WTC11 (cell line): ENCODE measurements around the gene CD37. TPM values are rescaled to one million over a fixed set of nuclear protein-coding genes. Genes with fewer than 3 reads are reported as not detected.

Experiments
- ATAC-seq: fragments of 200-7000 bp; cut with Tn5 transposase; 2 replicates; pipeline ENCODE4 v1.10.0; 2021; ENCODE audit warnings: mild to moderate bottlenecking, moderate library complexity
- CTCF ChIA-PET: fragments of 300-600 bp; sonication (Branson Sonifier 250); formaldehyde crosslinking; loops from one replicate; lab custom pipeline; 2021; ENCODE audit warnings: antibody characterized with exemption; lab: Charles Lee
- POLR2A ChIA-PET: fragments of 350-600 bp; sonication (Branson Sonifier 250); formaldehyde crosslinking; loops from one replicate; lab custom pipeline; 2021; ENCODE audit warnings: antibody characterized with exemption; lab: Charles Lee
- DNase-seq: peaks from one replicate; pipeline ENCODE4 v3.0.0; 2021; ENCODE audit warnings: low spot score
- H3K27ac Mint-ChIP-seq: 2 replicates; pipeline ENCODE4 v1.8.0; 2021; ENCODE audit warnings: mixed read lengths
- H3K27me3 Mint-ChIP-seq: 2 replicates; pipeline ENCODE4 v1.8.0; 2021; ENCODE audit warnings: low read depth, mild to moderate bottlenecking, moderate library complexity, mixed read lengths
- H3K36me3 Mint-ChIP-seq: 2 replicates; pipeline ENCODE4 v1.8.0; 2021; ENCODE audit warnings: mixed read lengths
- H3K4me1 Mint-ChIP-seq: 2 replicates; pipeline ENCODE4 v1.8.0; 2022; ENCODE audit warnings: mixed read lengths
- H3K4me3 Mint-ChIP-seq: 2 replicates; pipeline ENCODE4 v1.8.0; 2021; ENCODE audit warnings: mild to moderate bottlenecking, moderate library complexity, mixed read lengths
- H3K9me3 Mint-ChIP-seq: 2 replicates; pipeline ENCODE4 v1.8.0; 2021; ENCODE audit warnings: mixed read lengths
- ELF4 ChIP-seq: sonication (generic); formaldehyde crosslinking; IDR thresholded peaks from 2 replicates; pipeline ENCODE4 v1.8.1; 2022; ENCODE audit warnings: low read depth, mild to moderate bottlenecking, moderate library complexity, missing genetic modification reagents
- FOXJ3 ChIP-seq: sonication (generic); formaldehyde crosslinking; IDR thresholded peaks from 2 replicates; pipeline ENCODE4 v1.9.0; 2021; ENCODE audit warnings: missing genetic modification reagents, mild to moderate bottlenecking, borderline replicate concordance
- GABPB1 ChIP-seq: sonication (generic); formaldehyde crosslinking; IDR thresholded peaks from 2 replicates; pipeline ENCODE4 v1.8.1; 2023; ENCODE audit warnings: mild to moderate bottlenecking, missing genetic modification reagents
- KAT7 ChIP-seq: sonication (generic); formaldehyde crosslinking; IDR thresholded peaks from 2 replicates; pipeline ENCODE4 v1.8.1; 2023; ENCODE audit warnings: missing genetic modification reagents, mild to moderate bottlenecking, borderline replicate concordance
- MXD4 ChIP-seq: fragments of 250-450 bp; sonication (Bioruptor Pico); IDR thresholded peaks from 2 replicates; pipeline ENCODE4 v1.8.0; 2021; ENCODE audit warnings: mild to moderate bottlenecking, moderate library complexity, borderline replicate concordance
- MYBL2 ChIP-seq: sonication (generic); formaldehyde crosslinking; IDR thresholded peaks from 2 replicates; pipeline ENCODE4 v1.8.1; 2023; ENCODE audit warnings: mild to moderate bottlenecking, moderate library complexity, missing genetic modification reagents
- SP1 ChIP-seq: sonication (generic); formaldehyde crosslinking; conservative IDR thresholded peaks from 2 replicates; pipeline ENCODE4 v1.8.1; 2022; ENCODE audit warnings: missing genetic modification reagents
- TEAD1 ChIP-seq: sonication (generic); formaldehyde crosslinking; IDR thresholded peaks from 2 replicates; pipeline ENCODE4 v1.8.0; 2022; ENCODE audit warnings: mild to moderate bottlenecking, missing genetic modification reagents
- ZNF317 ChIP-seq: sonication (generic); formaldehyde crosslinking; IDR thresholded peaks from 2 replicates; pipeline ENCODE4 v1.8.1; 2023; ENCODE audit warnings: low read depth, mild to moderate bottlenecking, moderate library complexity, missing genetic modification reagents, borderline replicate concordance
- ZNF423 ChIP-seq: fragments of 250-450 bp; sonication (Bioruptor Pico); IDR thresholded peaks from 2 replicates; pipeline ENCODE4 v2.1.2; 2022; ENCODE audit warnings: mild to moderate bottlenecking, moderate library complexity
- total RNA-seq: library from RNA; stranded (reverse); gene quantifications from 3 replicates; pipeline ENCODE4 v1.2.3, GENCODE V29; 2021
- TF ChIP-seq, protein P1 (sequence below): sonication (generic); formaldehyde crosslinking; IDR thresholded peaks from 2 replicates; pipeline ENCODE4 v1.8.1; 2023; ENCODE audit warnings: mild to moderate bottlenecking, missing genetic modification reagents
- TF ChIP-seq, protein P2 (sequence below): sonication (generic); formaldehyde crosslinking; IDR thresholded peaks from 2 replicates; pipeline ENCODE4 v1.8.0; 2023; ENCODE audit warnings: missing genetic modification reagents
- TF ChIP-seq, protein P3 (sequence below): fragments of 250-450 bp; sonication (Bioruptor Pico); IDR thresholded peaks from 2 replicates; pipeline ENCODE4 v1.9.0; 2021; ENCODE audit warnings: mild to moderate bottlenecking
- TF ChIP-seq, protein P4 (sequence below): sonication (generic); formaldehyde crosslinking; IDR thresholded peaks from 2 replicates; pipeline ENCODE4 v1.8.1; 2023; ENCODE audit warnings: mild to moderate bottlenecking, moderate library complexity, missing genetic modification reagents
- TF ChIP-seq, protein P5 (sequence below): sonication (generic); formaldehyde crosslinking; conservative IDR thresholded peaks from 2 replicates; pipeline ENCODE4 v1.8.1; 2022; ENCODE audit warnings: mild to moderate bottlenecking, missing genetic modification reagents
- TF ChIP-seq, protein P6 (sequence below): fragments of 250-450 bp; sonication (Bioruptor Pico); IDR thresholded peaks from 2 replicates; pipeline ENCODE4 v1.9.0; 2021; ENCODE audit warnings: moderate library complexity, mild to moderate bottlenecking, inconsistent platforms, borderline replicate concordance
- TF ChIP-seq, protein P7 (sequence below): fragments of 200-600 bp; IDR thresholded peaks from 2 replicates; pipeline ENCODE4 v1.8.0; 2022; ENCODE audit warnings: antibody characterized with exemption
- TF ChIP-seq, protein P8 (sequence below): sonication (generic); formaldehyde crosslinking; IDR thresholded peaks from 2 replicates; pipeline ENCODE4 v1.8.1; 2023; ENCODE audit warnings: mild to moderate bottlenecking, missing genetic modification reagents, borderline replicate concordance
- TF ChIP-seq, protein P9 (sequence below): sonication (generic); formaldehyde crosslinking; IDR thresholded peaks from 2 replicates; pipeline ENCODE4 v1.8.0; 2022; ENCODE audit warnings: mild to moderate bottlenecking, missing genetic modification reagents

The CD37 gene
- total RNA-seq, 1 experiment from 2014 or later = 1.6 TPM

DNA sequence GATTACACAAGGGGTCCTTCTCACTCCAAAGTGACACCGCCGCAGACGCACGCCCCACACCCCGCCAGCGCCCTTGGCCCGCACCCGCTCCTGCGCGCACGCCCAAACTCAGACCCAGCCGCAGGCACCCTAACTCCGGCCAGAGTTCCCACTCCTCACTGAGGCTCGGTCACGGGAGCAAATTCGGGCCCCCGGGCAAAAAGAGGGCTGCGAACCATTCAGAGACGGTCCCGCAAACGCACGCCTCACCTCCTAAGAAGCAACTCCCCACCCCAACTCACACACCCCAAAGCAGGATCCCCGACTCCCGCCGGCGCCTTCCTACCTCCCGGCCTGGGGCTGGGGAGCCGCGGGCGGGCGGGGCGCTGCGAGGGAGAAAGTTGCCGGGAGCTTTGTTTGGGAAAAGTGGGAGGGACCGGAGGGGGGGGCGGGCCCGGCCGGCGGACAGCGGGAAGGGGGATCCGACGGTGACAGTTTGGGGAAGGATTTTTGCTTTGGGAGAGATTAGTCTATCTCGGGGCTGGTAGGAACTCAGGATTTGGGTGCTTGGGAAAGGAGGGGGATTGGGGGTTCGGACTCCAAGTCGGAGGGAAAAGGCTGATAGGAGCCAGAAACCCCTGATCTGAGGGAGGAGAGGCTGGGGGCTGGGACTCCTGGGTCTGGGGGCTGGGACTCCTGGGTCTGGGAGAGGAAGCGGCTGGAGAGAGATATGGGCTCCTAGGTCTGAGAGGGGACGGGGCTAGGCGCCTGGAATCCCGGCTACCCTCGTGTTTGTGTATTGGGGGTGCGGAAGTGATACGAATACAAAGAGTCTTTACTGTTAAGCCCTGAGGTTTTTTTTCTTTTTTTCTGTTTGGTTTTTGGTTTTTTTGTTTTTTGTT is 27.1 kb downstream of the CD37 start, which contains the start of gene TEAD2:
Gene TEAD2 (minus strand): TSS at position 369 of the 881 bp plus-strand sequence. CDS start 2,341 bp downstream, outside the sequence.
- POLR2A ChIA-PET = interaction anchor here (0.5 to 1.9 kb wide), 9 partner anchors 17 to 89 kb away, joined by 3 to 12 read pairs (median 3); partner anchors contain the start of genes GFY and PIH1D1
- DNase-seq (peak; percentile 84), ATAC-seq (no peak)
- H3K27me3 Mint-ChIP-seq = peaks cover 5% of the 10 kb centered on the region
- H3K27ac Mint-ChIP-seq = peak within 1 kb of the TSS; percentile 82
- CTCF ChIA-PET = interaction anchor here (0.6 to 2.9 kb wide), 41 partner anchors 10 to 404 kb away, joined by 3 to 17 read pairs (median 4); partner anchors contain the start of genes ALDH16A1, GYS1, PIH1D1 and RUVBL2
- H3K4me3 Mint-ChIP-seq = no peak within 1 kb of the TSS
- peaks cover 19% of the 10 kb centered on the region for H3K36me3 Mint-ChIP-seq
- H3K9me3 Mint-ChIP-seq = no peaks in the 10 kb centered on the region
- TF ChIP-seq, protein P1, sequence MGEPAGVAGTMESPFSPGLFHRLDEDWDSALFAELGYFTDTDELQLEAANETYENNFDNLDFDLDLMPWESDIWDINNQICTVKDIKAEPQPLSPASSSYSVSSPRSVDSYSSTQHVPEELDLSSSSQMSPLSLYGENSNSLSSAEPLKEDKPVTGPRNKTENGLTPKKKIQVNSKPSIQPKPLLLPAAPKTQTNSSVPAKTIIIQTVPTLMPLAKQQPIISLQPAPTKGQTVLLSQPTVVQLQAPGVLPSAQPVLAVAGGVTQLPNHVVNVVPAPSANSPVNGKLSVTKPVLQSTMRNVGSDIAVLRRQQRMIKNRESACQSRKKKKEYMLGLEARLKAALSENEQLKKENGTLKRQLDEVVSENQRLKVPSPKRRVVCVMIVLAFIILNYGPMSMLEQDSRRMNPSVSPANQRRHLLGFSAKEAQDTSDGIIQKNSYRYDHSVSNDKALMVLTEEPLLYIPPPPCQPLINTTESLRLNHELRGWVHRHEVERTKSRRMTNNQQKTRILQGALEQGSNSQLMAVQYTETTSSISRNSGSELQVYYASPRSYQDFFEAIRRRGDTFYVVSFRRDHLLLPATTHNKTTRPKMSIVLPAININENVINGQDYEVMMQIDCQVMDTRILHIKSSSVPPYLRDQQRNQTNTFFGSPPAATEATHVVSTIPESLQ (CRISPR knock-in tag) = no peak
- TF ChIP-seq, protein P2, sequence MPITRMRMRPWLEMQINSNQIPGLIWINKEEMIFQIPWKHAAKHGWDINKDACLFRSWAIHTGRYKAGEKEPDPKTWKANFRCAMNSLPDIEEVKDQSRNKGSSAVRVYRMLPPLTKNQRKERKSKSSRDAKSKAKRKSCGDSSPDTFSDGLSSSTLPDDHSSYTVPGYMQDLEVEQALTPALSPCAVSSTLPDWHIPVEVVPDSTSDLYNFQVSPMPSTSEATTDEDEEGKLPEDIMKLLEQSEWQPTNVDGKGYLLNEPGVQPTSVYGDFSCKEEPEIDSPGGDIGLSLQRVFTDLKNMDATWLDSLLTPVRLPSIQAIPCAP (CRISPR knock-in tag) = no peak
- no peak for TF ChIP-seq MYBL2 (CRISPR knock-in tag)
- peak; percentile 55 for TF ChIP-seq SP1
- TF ChIP-seq, protein P3, sequence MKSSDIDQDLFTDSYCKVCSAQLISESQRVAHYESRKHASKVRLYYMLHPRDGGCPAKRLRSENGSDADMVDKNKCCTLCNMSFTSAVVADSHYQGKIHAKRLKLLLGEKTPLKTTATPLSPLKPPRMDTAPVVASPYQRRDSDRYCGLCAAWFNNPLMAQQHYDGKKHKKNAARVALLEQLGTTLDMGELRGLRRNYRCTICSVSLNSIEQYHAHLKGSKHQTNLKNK (CRISPR knock-in tag) = no peak
- peak; percentile 64; the same call in 1 of the 2 replicates for TF ChIP-seq TEAD1 (CRISPR knock-in tag)
- no peak for TF ChIP-seq FOXJ3 (CRISPR knock-in tag)
- 0 out of 2 replicates have a peak, but pooled peaks have one; percentile 16 for TF ChIP-seq KAT7
- TF ChIP-seq, protein P4, sequence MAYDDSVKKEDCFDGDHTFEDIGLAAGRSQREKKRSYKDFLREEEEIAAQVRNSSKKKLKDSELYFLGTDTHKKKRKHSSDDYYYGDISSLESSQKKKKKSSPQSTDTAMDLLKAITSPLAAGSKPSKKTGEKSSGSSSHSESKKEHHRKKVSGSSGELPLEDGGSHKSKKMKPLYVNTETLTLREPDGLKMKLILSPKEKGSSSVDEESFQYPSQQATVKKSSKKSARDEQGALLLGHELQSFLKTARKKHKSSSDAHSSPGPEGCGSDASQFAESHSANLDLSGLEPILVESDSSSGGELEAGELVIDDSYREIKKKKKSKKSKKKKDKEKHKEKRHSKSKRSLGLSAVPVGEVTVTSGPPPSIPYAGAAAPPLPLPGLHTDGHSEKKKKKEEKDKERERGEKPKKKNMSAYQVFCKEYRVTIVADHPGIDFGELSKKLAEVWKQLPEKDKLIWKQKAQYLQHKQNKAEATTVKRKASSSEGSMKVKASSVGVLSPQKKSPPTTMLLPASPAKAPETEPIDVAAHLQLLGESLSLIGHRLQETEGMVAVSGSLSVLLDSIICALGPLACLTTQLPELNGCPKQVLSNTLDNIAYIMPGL (CRISPR knock-in tag) = 0 out of 2 replicates have a peak, but pooled peaks have one; percentile 19
- peaks cover 10% of the 10 kb centered on the region for H3K4me1 Mint-ChIP-seq

DNA sequence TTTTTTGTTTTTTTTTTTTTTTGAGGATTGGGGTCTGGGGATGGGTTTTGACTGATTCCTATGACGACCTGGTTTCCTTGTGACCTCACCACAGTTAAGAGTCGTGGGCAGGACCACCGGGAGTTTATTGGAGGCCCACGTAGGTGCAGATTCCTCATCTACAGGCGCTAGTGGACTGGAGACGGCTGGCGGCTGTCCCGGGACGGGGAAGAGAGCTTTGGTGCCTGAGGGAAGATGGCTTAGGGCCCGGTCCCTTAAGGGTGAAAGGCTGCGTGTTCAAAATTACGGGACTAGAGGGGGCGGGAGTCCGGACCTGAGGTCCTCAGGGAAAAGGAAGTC is 27.7 kb downstream of the CD37 start:
- CTCF ChIA-PET = interaction anchor here (0.6 to 2.9 kb wide), 29 partner anchors 11 to 370 kb away, joined by 3 to 17 read pairs (median 4); partner anchors contain the start of genes ALDH16A1, GYS1, PIH1D1 and RUVBL2
- Mint-ChIP-seq H3K9me3 (no peaks in the 10 kb centered on the region), H3K36me3 (peaks cover 15% of the 10 kb centered on the region), H3K4me1 (peaks cover 8% of the 10 kb centered on the region), H3K4me3 (no peak overlapping the region), H3K27me3 (peaks cover 5% of the 10 kb centered on the region), H3K27ac (no peak overlapping the region)
- no peak; the same call in 1 of the 2 replicates for ATAC-seq
- POLR2A ChIA-PET = interaction anchor here (0.7 to 1.9 kb wide), 6 partner anchors 23 to 89 kb away, joined by 3 to 12 read pairs (median 4); partner anchors contain the start of gene PIH1D1
- peak; percentile 24 for DNase-seq
- TF ChIP-seq MXD4 (CRISPR knock-in tag) (no peak), GABPB1 (CRISPR knock-in tag) (no peak), ZNF423 (CRISPR knock-in tag) (no peak), ELF4 (CRISPR knock-in tag) (no peak), TEAD1 (CRISPR knock-in tag) (no peak), ZNF317 (CRISPR knock-in tag) (no peak)
- TF ChIP-seq, protein P5, sequence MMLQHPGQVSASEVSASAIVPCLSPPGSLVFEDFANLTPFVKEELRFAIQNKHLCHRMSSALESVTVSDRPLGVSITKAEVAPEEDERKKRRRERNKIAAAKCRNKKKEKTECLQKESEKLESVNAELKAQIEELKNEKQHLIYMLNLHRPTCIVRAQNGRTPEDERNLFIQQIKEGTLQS = no peak
- TF ChIP-seq, protein P6, sequence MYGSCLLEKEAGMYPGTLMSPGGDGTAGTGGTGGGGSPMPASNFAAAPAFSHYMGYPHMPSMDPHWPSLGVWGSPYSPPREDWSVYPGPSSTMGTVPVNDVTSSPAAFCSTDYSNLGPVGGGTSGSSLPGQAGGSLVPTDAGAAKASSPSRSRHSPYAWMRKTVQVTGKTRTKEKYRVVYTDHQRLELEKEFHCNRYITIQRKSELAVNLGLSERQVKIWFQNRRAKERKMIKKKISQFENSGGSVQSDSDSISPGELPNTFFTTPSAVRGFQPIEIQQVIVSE (CRISPR knock-in tag) = no peak
- TF ChIP-seq, protein P7, sequence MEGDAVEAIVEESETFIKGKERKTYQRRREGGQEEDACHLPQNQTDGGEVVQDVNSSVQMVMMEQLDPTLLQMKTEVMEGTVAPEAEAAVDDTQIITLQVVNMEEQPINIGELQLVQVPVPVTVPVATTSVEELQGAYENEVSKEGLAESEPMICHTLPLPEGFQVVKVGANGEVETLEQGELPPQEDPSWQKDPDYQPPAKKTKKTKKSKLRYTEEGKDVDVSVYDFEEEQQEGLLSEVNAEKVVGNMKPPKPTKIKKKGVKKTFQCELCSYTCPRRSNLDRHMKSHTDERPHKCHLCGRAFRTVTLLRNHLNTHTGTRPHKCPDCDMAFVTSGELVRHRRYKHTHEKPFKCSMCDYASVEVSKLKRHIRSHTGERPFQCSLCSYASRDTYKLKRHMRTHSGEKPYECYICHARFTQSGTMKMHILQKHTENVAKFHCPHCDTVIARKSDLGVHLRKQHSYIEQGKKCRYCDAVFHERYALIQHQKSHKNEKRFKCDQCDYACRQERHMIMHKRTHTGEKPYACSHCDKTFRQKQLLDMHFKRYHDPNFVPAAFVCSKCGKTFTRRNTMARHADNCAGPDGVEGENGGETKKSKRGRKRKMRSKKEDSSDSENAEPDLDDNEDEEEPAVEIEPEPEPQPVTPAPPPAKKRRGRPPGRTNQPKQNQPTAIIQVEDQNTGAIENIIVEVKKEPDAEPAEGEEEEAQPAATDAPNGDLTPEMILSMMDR = no peak
- TF ChIP-seq, protein P8, sequence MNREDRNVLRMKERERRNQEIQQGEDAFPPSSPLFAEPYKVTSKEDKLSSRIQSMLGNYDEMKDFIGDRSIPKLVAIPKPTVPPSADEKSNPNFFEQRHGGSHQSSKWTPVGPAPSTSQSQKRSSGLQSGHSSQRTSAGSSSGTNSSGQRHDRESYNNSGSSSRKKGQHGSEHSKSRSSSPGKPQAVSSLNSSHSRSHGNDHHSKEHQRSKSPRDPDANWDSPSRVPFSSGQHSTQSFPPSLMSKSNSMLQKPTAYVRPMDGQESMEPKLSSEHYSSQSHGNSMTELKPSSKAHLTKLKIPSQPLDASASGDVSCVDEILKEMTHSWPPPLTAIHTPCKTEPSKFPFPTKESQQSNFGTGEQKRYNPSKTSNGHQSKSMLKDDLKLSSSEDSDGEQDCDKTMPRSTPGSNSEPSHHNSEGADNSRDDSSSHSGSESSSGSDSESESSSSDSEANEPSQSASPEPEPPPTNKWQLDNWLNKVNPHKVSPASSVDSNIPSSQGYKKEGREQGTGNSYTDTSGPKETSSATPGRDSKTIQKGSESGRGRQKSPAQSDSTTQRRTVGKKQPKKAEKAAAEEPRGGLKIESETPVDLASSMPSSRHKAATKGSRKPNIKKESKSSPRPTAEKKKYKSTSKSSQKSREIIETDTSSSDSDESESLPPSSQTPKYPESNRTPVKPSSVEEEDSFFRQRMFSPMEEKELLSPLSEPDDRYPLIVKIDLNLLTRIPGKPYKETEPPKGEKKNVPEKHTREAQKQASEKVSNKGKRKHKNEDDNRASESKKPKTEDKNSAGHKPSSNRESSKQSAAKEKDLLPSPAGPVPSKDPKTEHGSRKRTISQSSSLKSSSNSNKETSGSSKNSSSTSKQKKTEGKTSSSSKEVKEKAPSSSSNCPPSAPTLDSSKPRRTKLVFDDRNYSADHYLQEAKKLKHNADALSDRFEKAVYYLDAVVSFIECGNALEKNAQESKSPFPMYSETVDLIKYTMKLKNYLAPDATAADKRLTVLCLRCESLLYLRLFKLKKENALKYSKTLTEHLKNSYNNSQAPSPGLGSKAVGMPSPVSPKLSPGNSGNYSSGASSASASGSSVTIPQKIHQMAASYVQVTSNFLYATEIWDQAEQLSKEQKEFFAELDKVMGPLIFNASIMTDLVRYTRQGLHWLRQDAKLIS (CRISPR knock-in tag) = no peak
- TF ChIP-seq, protein P9, sequence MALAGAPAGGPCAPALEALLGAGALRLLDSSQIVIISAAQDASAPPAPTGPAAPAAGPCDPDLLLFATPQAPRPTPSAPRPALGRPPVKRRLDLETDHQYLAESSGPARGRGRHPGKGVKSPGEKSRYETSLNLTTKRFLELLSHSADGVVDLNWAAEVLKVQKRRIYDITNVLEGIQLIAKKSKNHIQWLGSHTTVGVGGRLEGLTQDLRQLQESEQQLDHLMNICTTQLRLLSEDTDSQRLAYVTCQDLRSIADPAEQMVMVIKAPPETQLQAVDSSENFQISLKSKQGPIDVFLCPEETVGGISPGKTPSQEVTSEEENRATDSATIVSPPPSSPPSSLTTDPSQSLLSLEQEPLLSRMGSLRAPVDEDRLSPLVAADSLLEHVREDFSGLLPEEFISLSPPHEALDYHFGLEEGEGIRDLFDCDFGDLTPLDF (CRISPR knock-in tag) = no peak
